H9 (cell line): ENCODE data around the gene THRB. TPM values are rescaled to one million over a fixed set of nuclear protein-coding genes. Genes with fewer than 3 reads are reported as not detected.

Source experiments
- DNase-seq: peaks from one replicate; pipeline ENCODE4 v3.0.0-alpha.2; 2017
- H2AFZ ChIP-seq: one replicate; pipeline ENCODE4 v1.6.1; 2013; ENCODE audit warnings: mild to moderate bottlenecking, low read length, control low read depth, moderate library complexity
- H2AK5ac ChIP-seq: 2 replicates; pipeline ENCODE4 v1.6.1; 2013; ENCODE audit warnings: low read length, control low read depth, mixed read lengths; ENCODE audit not compliant: insufficient read length
- H2BK120ac ChIP-seq: one replicate; pipeline ENCODE4 v1.6.1; 2013; ENCODE audit warnings: low read depth, mild to moderate bottlenecking, low read length, control low read depth, inconsistent platforms; ENCODE audit not compliant: poor library complexity, severe bottlenecking
- H2BK12ac ChIP-seq: 2 replicates; pipeline ENCODE4 v1.6.1; 2013; ENCODE audit warnings: low read length, control low read depth, mixed read lengths, low read depth; ENCODE audit not compliant: insufficient read length
- H2BK15ac ChIP-seq: 2 replicates; pipeline ENCODE4 v1.6.1; 2013; ENCODE audit warnings: low read depth, low read length, control low read depth
- H2BK20ac ChIP-seq: one replicate; pipeline ENCODE4 v1.6.1; 2013; ENCODE audit warnings: low read depth, mild to moderate bottlenecking, low read length, control low read depth, inconsistent platforms; ENCODE audit not compliant: poor library complexity, severe bottlenecking
- H2BK5ac ChIP-seq: 2 replicates; pipeline ENCODE4 v1.6.1; 2013; ENCODE audit warnings: low read length, control low read depth, mixed read lengths; ENCODE audit not compliant: insufficient read length
- H3K14ac ChIP-seq: 2 replicates; pipeline ENCODE4 v1.6.1; 2013; ENCODE audit warnings: low read length, control low read depth; ENCODE audit not compliant: insufficient read depth
- H3K18ac ChIP-seq: 2 replicates; pipeline ENCODE4 v1.6.1; 2013; ENCODE audit warnings: low read depth, mild to moderate bottlenecking, mixed read lengths, low read length, control low read depth; ENCODE audit not compliant: insufficient read length
- H3K23ac ChIP-seq: 2 replicates; pipeline ENCODE4 v1.6.1; 2013; ENCODE audit warnings: low read length, control low read depth, mixed read lengths, low read depth; ENCODE audit not compliant: insufficient read length
- H3K23me2 ChIP-seq: 2 replicates; pipeline ENCODE4 v1.6.1; 2013; ENCODE audit warnings: low read depth, mild to moderate bottlenecking, mixed read lengths, low read length, control low read depth; ENCODE audit not compliant: insufficient read length, poor library complexity, severe bottlenecking
- H3K27ac ChIP-seq: 2 replicates; pipeline ENCODE4 v1.5.1; 2013; ENCODE audit warnings: low read length, control low read depth, mixed read lengths, low read depth; ENCODE audit not compliant: insufficient read length
- H3K27me3 ChIP-seq: 2 replicates; pipeline ENCODE4 v1.6.1; 2013; ENCODE audit warnings: low read length, control low read depth, inconsistent platforms; ENCODE audit not compliant: insufficient read depth
- H3K4ac ChIP-seq: 2 replicates; pipeline ENCODE4 v1.6.1; 2013; ENCODE audit warnings: low read depth, mild to moderate bottlenecking, control low read depth, inconsistent platforms, low read length, moderate library complexity
- H3K4me1 ChIP-seq: 2 replicates; pipeline ENCODE4 v1.6.1; 2013; ENCODE audit warnings: low read length, control low read depth, inconsistent platforms; ENCODE audit not compliant: insufficient read depth
- H3K4me2 ChIP-seq: 2 replicates; pipeline ENCODE4 v1.6.1; 2013; ENCODE audit warnings: low read length, control low read depth, mixed read lengths; ENCODE audit not compliant: insufficient read length, insufficient read depth
- H3K56ac ChIP-seq: 2 replicates; pipeline ENCODE4 v1.6.1; 2013; ENCODE audit warnings: low read depth, mild to moderate bottlenecking, mixed read lengths, low read length, control low read depth; ENCODE audit not compliant: insufficient read length
- H3K79me1 ChIP-seq: 2 replicates; pipeline ENCODE4 v1.6.1; 2013; ENCODE audit warnings: low read depth, mild to moderate bottlenecking, moderate library complexity, low read length, control low read depth, inconsistent platforms; ENCODE audit not compliant: insufficient read depth, poor library complexity, severe bottlenecking
- H3K79me2 ChIP-seq: 2 replicates; pipeline ENCODE4 v1.6.1; 2013; ENCODE audit warnings: low read length, control low read depth, inconsistent platforms; ENCODE audit not compliant: insufficient read depth
- H3K9ac ChIP-seq: 2 replicates; pipeline ENCODE4 v1.6.1; 2013; ENCODE audit warnings: low read length, control low read depth, mixed read lengths; ENCODE audit not compliant: insufficient read length; ENCODE audit errors: extremely low read depth
- H3K9me3 ChIP-seq: one replicate; pipeline ENCODE4 v1.6.1; 2013; ENCODE audit warnings: low read depth, low read length, inconsistent platforms; ENCODE audit not compliant: control insufficient read depth
- H3T11ph ChIP-seq: one replicate; pipeline ENCODE4 v1.6.1; 2013; ENCODE audit warnings: mild to moderate bottlenecking, low read length, control low read depth, inconsistent platforms
- H4K20me1 ChIP-seq: one replicate; pipeline ENCODE4 v1.6.1; 2013; ENCODE audit not compliant: control insufficient read depth, insufficient read length, insufficient read depth
- H4K5ac ChIP-seq: 2 replicates; pipeline ENCODE4 v1.6.1; 2013; ENCODE audit warnings: low read depth, mild to moderate bottlenecking, mixed read lengths, low read length, control low read depth; ENCODE audit not compliant: insufficient read length
- H4K8ac ChIP-seq: replicated peaks from 2 replicates; pipeline ENCODE4 v1.6.1; 2013; ENCODE audit warnings: low read length, control low read depth, mixed read lengths, low read depth; ENCODE audit not compliant: insufficient read length
- H4K91ac ChIP-seq: 2 replicates; pipeline ENCODE4 v1.6.1; 2013; ENCODE audit warnings: low read depth, mild to moderate bottlenecking, moderate library complexity, mixed read lengths, low read length, control low read depth; ENCODE audit not compliant: insufficient read length
- H3K27ac Mint-ChIP-seq, 3 experiments: 2 replicates in 2 of 3; 3 replicates in 1 of 3; pipeline ENCODE4 v1.8.0; 2020 to 2021; ENCODE audit warnings: mixed read lengths in 3 of 3, mild to moderate bottlenecking in 1 of 3, moderate library complexity in 1 of 3
- H3K27me3 Mint-ChIP-seq: 2 replicates; pipeline ENCODE4 v1.8.0; 2021; ENCODE audit warnings: low read depth, mild to moderate bottlenecking, moderate library complexity, mixed read lengths
- H3K36me3 Mint-ChIP-seq, 3 experiments: 2 replicates in 2 of 3; 3 replicates in 1 of 3; pipeline ENCODE4 v1.8.0; 2020 to 2021; ENCODE audit warnings: low read depth in 3 of 3, mixed read lengths in 3 of 3; ENCODE audit not compliant: insufficient read depth in 1 of 3
- H3K4me1 Mint-ChIP-seq, 2 experiments: 2 replicates each; pipeline ENCODE4 v1.8.0; 2020; ENCODE audit warnings: mixed read lengths in 2 of 2
- H3K4me3 Mint-ChIP-seq, 2 experiments: 2 replicates in 1 of 2; 3 replicates in 1 of 2; pipeline ENCODE4 v1.8.0; 2020 to 2021; ENCODE audit warnings: mild to moderate bottlenecking in 2 of 2, mixed read lengths in 2 of 2, moderate library complexity in 1 of 2
- H3K9me3 Mint-ChIP-seq, 2 experiments: 2 replicates in 1 of 2; 3 replicates in 1 of 2; pipeline ENCODE4 v1.8.0; 2020; ENCODE audit warnings: mild to moderate bottlenecking in 2 of 2, mixed read lengths in 2 of 2, moderate library complexity in 1 of 2
- CTCF ChIP-seq: fragments of 200-600 bp; sonication (generic); conservative IDR thresholded peaks from 3 replicates; pipeline ENCODE4 v1.8.0; 2021; ENCODE audit warnings: antibody characterized with exemption, mild to moderate bottlenecking
- total RNA-seq: library from RNA; stranded (reverse); gene quantifications from 2 replicates; pipeline ENCODE4 v1.2.1, GENCODE V29; 2021

The THRB gene
- total RNA-seq, 1 experiment from 2014 or later: 8.6 TPM

- Histone ChIP-seq H3K56ac (no peak overlapping the region), H4K8ac (no peak overlapping the region), H3K23me2 (no peaks in the 10 kb centered on the region), H3K4me2 (no peak overlapping the region), H3T11ph (no peak overlapping the region), H4K5ac (no peak overlapping the region), H2AFZ (no peak overlapping the region), H3K79me2 (no peaks in the 10 kb centered on the region), H2BK12ac (no peak overlapping the region), H3K27me3 (no peaks in the 10 kb centered on the region), H3K79me1 (no peaks in the 10 kb centered on the region), H3K4me1 (no peaks in the 10 kb centered on the region), H2BK20ac (no peak overlapping the region), H3K4ac (no peak overlapping the region), H2AK5ac (no peak overlapping the region), H4K20me1 (no peaks in the 10 kb centered on the region), H3K18ac (no peak overlapping the region), H2BK15ac (no peak overlapping the region), H3K9me3 (no peaks in the 10 kb centered on the region), H3K14ac (no peak overlapping the region), H2BK5ac (no peak overlapping the region), H2BK120ac (no peak overlapping the region), H3K23ac (no peak overlapping the region), H3K9ac (no peak overlapping the region), H3K27ac (no peak overlapping the region), H4K91ac (no peak overlapping the region)
- no peak for DNase-seq
- Mint-ChIP-seq H3K9me3 (no peaks in the 10 kb centered on the region; a peak in 1 of 5 replicates), H3K4me1 (peaks cover 4 to 8% of the 10 kb centered on the region in 2 experiments; a peak in 2 of 4 replicates), H3K27ac (no peak overlapping the region), H3K4me3 (no peak overlapping the region), H3K36me3 (peaks cover 0 to 3% (median 0%) of the 10 kb centered on the region in 3 experiments; a peak in 1 of 7 replicates), H3K27me3 (peaks cover 16% of the 10 kb centered on the region)
- no peak for TF ChIP-seq CTCF
Observed at GRCh38 chr3:24529210-24529609, 34.6 kb upstream of the THRB start.
